ENCODE results near the gene STUB1. TPM values are rescaled to one million over a fixed set of nuclear protein-coding genes. Genes with fewer than 3 reads are reported as not detected.

The STUB1 gene
- total and polyA plus RNA-seq, 10 donors, result 68.9 to 160 (median 88.3) TPM

DNA sequence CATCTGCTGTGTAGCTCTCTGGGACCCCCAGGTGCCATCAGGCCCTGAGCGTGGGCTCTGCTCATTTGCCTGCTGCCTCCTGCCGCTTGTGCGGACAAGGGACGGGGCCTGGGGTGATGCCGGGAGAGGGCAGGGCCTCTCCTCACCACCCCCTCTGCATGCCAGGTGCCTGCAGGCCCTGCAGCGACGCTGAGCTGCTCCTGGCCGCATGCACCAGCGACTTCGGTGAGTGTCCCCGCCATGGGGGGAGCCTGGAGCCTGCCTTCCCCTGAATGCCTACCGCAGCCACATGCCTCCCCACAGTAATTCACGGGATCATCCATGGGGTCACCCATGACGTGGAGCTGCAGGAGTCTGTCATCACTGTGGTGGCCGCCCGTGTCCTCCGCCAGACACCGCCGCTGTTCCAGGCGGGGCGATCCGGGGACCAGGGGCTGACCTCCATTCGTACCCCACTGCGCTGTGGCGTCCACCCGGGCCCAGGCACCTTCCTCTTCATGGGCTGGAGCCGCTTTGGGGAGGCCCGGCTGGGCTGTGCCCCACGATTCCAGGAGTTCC, 36.6 kb downstream of the STUB1 start:
- no peak for DNase-seq
- Histone ChIP-seq H3K9me3 (no peaks in the 10 kb centered on the region), H3K27me3 (replicated peaks in 1 of 7) (peaks cover 0 to 60% (median 12%) of the 10 kb centered on the region in 7 donors), H3K4me3 (no peak overlapping the region), H3K36me3 (peaks cover 0 to 6% (median 0%) of the 10 kb centered on the region in 6 donors), H3K27ac (no peak overlapping the region), H3K4me1 (peaks cover 19 to 76% (median 53%) of the 10 kb centered on the region in 6 donors)
- intact Hi-C loops (cut with DNase I; ENCODE audit: low total_unique reads), result no loop called here
- 86 to 93% (median 93%) methylated on average over 12 to 29 of the region's 29 CpGs for WGBS, 5 donors
- no peak for TF ChIP-seq POLR2AphosphoS5 (IDR thresholded peaks at IDR 0.05)
- TF ChIP-seq CTCF (IDR thresholded peaks at IDR 0.05 in 8 of 11, conservative IDR thresholded peaks at IDR 0.05 in 3 of 11), result no peak
- TF ChIP-seq POLR2A (IDR thresholded peaks at IDR 0.05), result no peak

- Histone ChIP-seq H3K9me3 (no peaks in the 10 kb centered on the region), H3K4me1 (peaks cover 23 to 81% (median 57%) of the 10 kb centered on the region in 6 donors), H3K4me3 (no peak overlapping the region), H3K36me3 (peaks cover 0 to 14% (median 0%) of the 10 kb centered on the region in 6 donors), H3K27me3 (replicated peaks in 1 of 7) (peaks cover 0 to 52% (median 12%) of the 10 kb centered on the region in 7 donors), H3K27ac (no peak overlapping the region)
- no peak for DNase-seq
- intact Hi-C loops (cut with DNase I; ENCODE audit: low total_unique reads), result no loop called here
- no peak for TF ChIP-seq CTCF (IDR thresholded peaks at IDR 0.05 in 8 of 11, conservative IDR thresholded peaks at IDR 0.05 in 3 of 11)
- TF ChIP-seq POLR2AphosphoS5 (IDR thresholded peaks at IDR 0.05), result no peak
- no peak for TF ChIP-seq POLR2A (IDR thresholded peaks at IDR 0.05)
- 81 to 93% (median 85%) methylated on average over 9 to 32 of the region's 32 CpGs for WGBS, 5 donors
These were observed 37.4 kb downstream of the STUB1 start for GRCh38 chr16:717450-718245.

- Histone ChIP-seq H3K27me3 (replicated peaks in 1 of 7) (peaks cover 0 to 45% (median 12%) of the 10 kb centered on the region in 7 donors), H3K27ac (no peak overlapping the region), H3K4me1 (peaks cover 23 to 87% (median 60%) of the 10 kb centered on the region in 6 donors), H3K9me3 (no peaks in the 10 kb centered on the region), H3K36me3 (peaks cover 0 to 17% (median 0%) of the 10 kb centered on the region in 6 donors), H3K4me3 (no peak overlapping the region)
- intact Hi-C loops (cut with DNase I; ENCODE audit: low total_unique reads), result no loop called here
- DNase-seq, result no peak
- no peak for TF ChIP-seq CTCF (IDR thresholded peaks at IDR 0.05 in 8 of 11, conservative IDR thresholded peaks at IDR 0.05 in 3 of 11)
- TF ChIP-seq POLR2AphosphoS5 (IDR thresholded peaks at IDR 0.05), result peak in 1 of 3 donors; percentile 4
- WGBS, 5 donors, result 82 to 95% (median 90%) methylated on average over 6 to 9 of the region's 9 CpGs
These were observed 38.2 kb downstream of the STUB1 start for GRCh38 chr16:718389-718788.

GRCh38 chr16:718922-719321, 38.7 kb downstream of the STUB1 start:
- H3K4me1 ChIP-seq, result peaks cover 23 to 88% (median 57%) of the 10 kb centered on the region in 6 donors
- TF ChIP-seq CTCF (IDR thresholded peaks at IDR 0.05 in 8 of 11, conservative IDR thresholded peaks at IDR 0.05 in 3 of 11), result no peak
- no peak for TF ChIP-seq POLR2A (IDR thresholded peaks at IDR 0.05)
- no peak for TF ChIP-seq POLR2AphosphoS5 (IDR thresholded peaks at IDR 0.05)
- H3K9me3 ChIP-seq, result no peaks in the 10 kb centered on the region
- H3K27me3 ChIP-seq (replicated peaks in 1 of 7), result peaks cover 0 to 40% (median 12%) of the 10 kb centered on the region in 7 donors
- no peak overlapping the region for H3K4me3 ChIP-seq
- no peak for DNase-seq
- H3K27ac ChIP-seq, result no peak overlapping the region
- intact Hi-C loops (cut with DNase I; ENCODE audit: low total_unique reads), result no loop called here
- WGBS, 5 donors, result 87 to 96% (median 89%) methylated on average over 6 of the region's 6 CpGs
- H3K36me3 ChIP-seq, result peaks cover 0 to 17% (median 0%) of the 10 kb centered on the region in 6 donors

Measured in spleen (tissue), 11 donors.